GM21367 (cell line): ENCODE measurements around the gene MPRIP.
"Not testable (repeated sequence)": the region's sequence is repeated elsewhere in the genome, so short reads cannot be mapped to it uniquely, and the experiment has no call there.

Experiments
- ATAC-seq: cut with Tn5 transposase; IDR thresholded peaks from one replicate; pipeline ENCODE4 v1.9.1; 2021; ENCODE audit not compliant: unreplicated experiment

MPRIP gene

DNA sequence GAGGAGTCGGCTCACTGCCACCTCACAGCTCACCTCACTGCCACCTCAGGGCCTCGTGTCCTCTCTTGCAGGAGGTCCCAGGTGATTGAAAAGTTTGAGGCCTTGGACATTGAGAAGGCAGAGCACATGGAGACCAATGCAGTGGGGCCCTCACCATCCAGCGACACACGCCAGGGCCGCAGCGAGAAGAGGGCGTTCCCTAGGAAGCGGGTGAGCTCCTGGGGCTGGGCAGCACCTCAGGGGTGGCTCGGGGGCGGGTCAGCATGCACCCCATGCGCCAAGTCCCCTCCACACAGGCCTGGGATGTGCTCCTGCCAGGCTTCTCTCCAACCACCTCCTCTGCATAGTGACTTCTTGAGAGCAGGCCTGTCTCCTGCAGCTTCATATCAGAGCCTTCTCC is 100.3 kb downstream of the MPRIP start:
- no peak for ATAC-seq

GRCh38 chr17:17143501-17143900 is 101.2 kb downstream of the MPRIP start:
- ATAC-seq = no peak

DNA sequence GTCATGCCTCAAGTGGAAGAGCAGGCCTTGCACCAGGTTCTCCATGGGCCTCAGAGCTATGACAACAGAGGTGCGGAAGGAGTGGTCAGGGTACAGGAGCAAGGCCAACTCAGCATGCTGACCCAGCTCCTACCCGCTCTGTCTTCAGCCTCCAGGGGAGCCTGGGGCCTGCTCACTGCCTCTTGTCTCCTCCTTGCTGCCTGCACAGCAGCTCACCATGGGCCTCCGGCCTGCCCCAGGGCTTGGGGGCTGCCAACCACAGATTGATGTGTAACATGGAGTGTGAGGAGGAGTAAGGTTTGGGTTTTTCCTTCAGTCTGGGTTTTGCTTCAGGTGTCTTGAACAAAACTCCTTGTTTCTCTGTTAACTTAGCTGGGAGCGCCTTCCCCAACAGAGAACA is 101.8 kb downstream of the MPRIP start:
- ATAC-seq = no peak

DNA sequence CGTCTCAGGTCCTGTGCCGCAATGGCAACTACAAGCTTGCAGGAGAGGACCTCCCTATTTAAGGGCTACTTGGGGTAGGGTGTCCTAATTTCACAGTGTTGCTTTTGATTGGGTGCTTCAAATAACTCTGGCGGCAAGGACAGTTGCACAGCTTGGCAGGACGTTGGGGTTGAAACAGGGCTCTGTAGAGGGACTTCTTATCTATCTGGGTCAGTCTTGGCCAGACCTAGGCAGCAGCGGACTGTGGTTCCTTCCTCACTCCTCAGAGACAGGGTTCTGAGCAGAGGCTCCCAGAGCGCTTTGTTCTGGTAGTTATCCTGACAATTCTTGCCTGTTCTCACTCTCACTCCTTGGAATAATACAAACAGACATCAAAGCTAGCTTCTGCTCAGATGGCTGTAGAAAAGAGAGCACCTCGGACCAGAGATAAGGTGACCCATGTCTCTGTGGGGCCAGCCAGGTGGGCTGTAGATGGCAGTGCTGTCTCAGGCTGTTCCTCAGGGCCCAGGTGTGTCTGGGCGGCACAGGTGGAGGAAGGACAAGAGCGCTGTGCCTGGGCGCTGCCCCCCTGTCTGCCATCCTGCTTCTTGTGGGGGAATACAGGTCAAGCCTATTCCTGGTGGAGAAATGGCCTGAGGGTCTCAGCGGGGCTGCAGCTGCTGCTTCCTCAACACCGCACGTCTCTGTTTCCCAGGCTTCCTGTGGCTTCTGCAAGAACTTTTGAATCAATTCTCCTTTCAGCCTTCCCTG is 102.8 kb downstream of the MPRIP start:
- ATAC-seq = no peak

DNA sequence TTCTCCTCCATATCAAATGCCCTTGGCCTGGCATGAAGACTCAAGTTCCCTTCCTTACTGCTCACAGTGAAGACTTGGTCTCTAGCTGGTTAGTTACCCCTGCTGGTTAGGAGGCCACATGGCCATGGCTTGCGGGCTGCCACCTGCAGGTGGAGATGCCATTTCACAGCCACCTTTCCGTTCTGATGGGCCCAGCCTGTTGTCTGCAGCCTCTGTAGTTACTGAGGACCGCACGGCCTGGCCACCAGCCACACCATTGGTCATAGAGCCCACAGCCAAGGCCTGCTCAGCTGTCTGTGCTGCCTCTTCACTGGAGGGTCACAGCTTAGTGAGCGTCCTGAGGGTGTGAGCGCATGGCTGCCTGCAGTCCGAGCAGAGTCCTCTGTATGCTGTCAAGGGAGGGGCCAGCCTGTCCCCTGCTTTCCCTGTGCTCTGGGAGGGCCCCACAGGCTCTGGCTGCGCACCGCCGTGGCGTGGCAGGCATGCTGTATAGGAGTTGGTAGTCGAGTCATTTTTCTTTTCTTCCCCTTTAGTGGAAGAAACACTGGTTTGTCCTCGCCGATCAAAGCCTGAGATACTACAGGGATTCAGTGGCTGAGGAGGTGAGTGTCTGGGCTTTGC is 104.6 kb downstream of the MPRIP start:
- no peak for ATAC-seq

DNA sequence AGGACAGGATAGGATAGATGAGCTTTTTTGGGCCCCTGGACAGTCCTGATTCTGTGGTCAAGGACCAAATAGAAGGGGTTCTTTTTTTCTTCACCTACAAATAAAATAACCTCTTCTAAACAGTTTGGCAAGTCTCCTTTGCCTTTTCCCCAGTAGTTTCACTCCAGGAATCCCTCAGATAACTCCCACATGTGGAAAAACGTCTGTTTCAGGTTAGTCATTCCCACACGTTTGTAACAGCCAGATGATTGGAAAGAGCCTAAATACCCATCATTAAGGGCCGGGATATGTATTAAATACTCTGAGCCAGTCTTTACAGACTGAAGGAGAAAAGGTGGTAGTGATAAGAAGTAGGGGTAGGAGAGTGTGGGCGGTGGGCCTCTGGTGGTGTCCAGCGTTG is 105.6 kb downstream of the MPRIP start:
- no peak for ATAC-seq

- no peak for ATAC-seq
These were observed 107.5 kb downstream of the MPRIP start for GRCh38 chr17:17149520-17150447.

DNA sequence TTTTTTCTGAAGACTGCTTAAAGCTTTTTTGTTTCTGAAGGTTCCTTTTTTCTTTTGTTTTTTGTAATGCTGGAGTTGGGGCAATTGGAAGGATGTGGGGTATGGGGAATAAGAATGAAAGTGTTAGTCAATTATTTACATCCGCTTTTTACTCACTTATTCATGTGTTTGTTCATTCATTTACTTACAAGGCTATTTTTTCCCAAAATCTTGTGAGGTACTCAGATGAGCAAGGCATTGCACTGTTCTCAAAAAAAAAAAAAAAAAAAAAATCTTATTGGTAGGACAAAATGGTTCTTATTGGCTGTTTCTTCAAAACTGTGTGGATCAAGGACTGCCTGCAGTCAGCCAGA is 108.2 kb downstream of the MPRIP start:
- ATAC-seq = no peak

DNA sequence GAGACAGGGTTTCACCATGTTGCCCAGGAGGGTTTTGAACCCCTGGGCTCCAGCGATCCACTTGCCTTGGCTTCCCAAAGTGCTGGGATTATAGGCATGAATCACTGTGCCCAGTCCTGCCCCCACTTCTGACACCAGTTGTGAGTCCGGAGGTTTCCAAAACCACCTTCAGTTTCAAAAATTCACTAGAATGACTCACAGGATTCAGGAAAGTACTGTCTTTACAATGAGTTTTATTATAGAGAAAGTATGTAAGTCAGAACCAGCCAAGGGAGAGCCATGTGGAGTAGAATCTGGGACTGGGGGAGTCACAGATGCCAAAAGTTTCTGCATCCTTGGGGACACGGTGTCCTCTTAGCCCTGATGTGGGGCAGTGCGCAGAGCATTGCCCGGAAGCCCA is 108.8 kb downstream of the MPRIP start:
- no peak for ATAC-seq

DNA sequence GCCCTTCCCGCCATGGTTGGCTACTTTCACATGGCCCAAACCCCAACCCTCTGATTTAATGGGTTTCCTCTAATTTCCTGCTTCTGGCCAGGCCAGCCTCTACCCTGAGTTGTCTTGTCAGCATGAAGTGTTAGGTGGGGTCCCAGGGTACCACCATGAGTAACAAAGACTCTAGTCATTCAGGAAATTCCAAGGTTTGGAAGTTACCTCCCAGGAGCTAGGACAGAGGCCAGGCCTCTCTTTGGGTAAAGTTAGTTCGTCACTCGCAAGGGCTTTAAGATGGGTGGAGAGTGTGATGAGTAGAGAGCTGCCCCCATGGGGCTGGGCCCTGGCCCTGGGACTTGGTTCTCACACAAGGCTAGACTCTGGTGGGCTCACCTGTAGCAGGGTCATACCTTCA is 109.3 kb downstream of the MPRIP start:
- no peak for ATAC-seq

DNA sequence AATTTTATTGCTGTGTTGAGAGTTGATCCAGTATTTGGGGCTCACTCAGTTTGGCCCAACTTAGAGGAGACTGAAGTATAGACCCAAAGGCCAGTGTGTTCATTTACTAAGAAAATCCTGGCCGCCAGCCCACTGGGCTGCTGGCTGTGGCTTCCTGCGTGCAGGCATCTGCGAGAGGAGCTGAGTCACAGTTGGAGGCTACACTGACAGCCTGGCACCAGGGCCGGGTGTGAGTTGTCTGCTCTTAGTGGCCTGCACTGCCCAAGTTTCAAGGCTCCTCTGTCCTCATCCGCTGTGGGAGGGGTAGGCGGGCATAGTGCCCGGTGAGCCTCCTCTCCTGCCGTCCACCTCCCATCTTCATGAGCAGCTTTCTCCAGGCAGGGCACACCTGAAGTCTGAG is 109.7 kb downstream of the MPRIP start:
- no peak for ATAC-seq

DNA sequence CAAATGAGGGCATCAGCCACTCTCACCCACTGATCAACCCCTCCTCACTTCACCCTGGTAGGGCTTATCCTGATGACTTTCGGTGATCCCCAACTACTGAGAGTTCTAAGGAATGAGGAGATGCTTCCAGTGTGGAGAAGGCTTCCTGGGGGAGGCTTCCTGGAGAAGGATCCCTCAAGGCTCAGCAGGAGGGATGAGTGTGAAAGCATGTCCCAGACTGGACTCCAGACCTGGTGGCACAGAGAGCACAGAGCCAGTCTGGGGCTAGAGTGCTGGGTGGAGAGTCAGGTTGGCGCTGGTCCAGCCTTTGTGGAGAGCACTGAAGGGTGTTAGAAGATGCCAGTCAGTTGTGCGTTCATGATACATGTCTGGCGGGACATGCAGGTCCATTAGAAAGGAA is 110.1 kb downstream of the MPRIP start:
- no peak for ATAC-seq

- no peak for ATAC-seq
These were observed 110.8 kb downstream of the MPRIP start for GRCh38 chr17:17153071-17153470.

- ATAC-seq = no peak
These were observed 111.5 kb downstream of the MPRIP start for GRCh38 chr17:17153709-17154108.

DNA sequence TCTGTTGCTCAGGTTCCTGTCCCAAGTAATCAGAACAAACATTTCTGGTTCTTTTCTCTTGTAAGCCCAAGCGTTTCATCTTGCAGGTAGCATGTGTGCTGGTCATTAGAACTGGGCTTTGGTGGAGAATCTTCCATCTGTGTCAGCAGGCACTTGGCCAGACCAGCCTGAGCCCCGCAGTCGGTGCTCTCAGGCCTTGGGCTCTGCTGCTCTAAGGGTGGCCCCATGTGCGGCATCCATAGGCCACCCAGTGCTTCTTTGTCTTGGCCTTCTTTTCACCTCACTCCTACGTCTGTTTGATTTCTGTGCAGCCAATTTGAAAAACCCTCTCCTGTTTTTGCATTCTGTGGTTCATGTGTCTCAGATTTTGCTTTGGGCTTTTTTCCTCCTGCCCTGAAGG is 112.3 kb downstream of the MPRIP start:
- no peak for ATAC-seq

DNA sequence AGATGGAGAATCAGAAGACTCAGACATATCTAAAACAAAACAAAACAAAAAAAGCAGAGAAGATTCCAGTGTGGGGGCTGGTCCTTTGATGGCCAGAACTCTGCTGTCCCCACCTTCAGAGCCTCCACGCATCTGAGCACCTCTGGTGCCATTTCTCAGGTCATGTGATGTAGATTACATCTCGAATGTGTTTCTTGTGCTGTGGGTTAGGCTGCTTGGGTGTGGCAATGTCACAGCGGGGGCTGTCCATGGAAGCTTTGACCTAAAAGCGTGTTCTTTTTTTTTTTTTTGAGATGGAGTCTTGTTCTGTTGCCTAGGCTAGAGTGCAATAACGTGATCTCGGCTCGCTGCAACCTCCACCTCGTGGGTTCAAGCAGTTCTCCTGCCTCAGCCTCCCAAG is 112.7 kb downstream of the MPRIP start:
- no peak for ATAC-seq

- ATAC-seq = no peak
These were observed 113.3 kb downstream of the MPRIP start for GRCh38 chr17:17155568-17155967.

DNA sequence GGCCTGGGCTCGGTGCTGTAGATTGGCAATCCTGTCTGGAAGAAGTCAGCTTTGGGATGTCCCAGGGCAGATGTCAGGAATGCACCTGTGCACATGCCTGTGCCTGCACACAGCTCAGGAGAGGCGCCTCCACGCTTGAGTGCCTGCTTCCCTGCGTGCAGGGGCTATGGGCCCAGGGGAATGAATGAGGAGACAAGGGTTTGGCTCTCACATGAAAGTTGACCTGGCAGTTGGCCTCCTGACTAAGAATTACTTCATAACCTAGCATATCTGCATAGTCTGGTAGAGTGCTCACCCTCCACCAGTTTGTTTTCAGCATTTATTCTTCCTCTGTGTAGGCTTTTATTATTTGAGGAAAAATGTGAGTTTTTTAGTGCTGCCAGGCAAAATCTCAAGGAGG is 113.8 kb downstream of the MPRIP start:
- no peak for ATAC-seq

DNA sequence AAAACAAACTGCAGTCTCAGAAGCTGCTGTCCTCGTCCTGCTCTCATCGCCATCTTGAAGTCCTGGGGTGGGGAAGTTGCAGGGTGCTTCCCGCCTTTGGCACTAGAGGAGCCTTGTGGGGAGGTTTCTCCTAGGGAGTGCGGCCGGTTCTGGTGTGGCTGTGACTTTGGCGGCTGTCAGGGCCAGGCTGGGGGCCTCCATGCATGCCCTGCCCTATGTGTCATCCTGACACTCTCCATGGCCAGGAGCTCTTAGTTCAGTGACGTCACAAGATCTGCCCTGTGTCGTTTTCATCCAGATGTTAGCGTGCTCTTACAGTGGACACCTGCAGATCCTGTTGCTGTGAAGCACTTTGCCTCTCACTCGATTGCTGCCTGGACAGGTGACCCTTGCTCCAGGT is 114.3 kb downstream of the MPRIP start:
- no peak for ATAC-seq

GRCh38 chr17:17157041-17157440 is 114.8 kb downstream of the MPRIP start:
- ATAC-seq = no peak

DNA sequence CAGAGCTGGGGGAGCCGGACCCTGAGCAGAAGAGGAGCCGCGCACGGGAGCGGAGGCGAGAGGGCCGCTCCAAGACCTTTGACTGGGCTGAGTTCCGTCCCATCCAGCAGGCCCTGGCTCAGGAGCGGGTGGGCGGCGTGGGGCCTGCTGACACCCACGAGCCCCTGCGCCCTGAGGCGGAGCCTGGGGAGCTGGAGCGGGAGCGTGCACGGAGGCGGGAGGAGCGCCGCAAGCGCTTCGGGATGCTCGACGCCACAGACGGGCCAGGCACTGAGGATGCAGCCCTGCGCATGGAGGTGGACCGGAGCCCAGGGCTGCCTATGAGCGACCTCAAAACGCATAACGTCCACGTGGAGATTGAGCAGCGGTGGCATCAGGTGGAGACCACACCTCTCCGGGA is 116.2 kb downstream of the MPRIP start:
- not testable (repeated sequence) for ATAC-seq

DNA sequence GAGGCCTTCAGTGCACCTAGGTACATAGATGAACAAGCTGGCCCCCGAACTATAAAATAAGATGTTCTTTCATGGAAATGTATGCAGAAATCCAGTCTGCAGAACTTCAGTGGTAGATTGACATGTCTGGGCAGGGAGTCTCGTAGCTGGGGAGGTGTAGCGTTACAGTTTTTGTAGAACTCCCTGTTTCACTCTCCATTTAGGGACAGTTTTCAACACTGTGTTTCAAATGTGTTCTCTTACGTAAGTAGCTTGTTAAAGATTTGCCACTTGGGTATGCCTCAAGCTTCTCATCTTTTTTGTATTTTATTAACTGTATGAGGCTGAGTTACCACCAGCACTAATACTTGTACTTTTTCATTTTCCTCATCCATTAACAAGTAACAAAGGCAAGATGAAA is 117.3 kb downstream of the MPRIP start:
- no peak for ATAC-seq
